ENCODE measurements around the gene HMG20B.

GRCh38 chr19:3523361-3524077 is 49.2 kb upstream of the HMG20B start:
- TF ChIP-seq RAD21 (IDR thresholded peaks at IDR 0.05 in 1 of 2, conservative IDR thresholded peaks at IDR 0.05 in 1 of 2; ENCODE audit: low read depth in 2 of 2, low read length in 2 of 2) (no peak), EP300 (IDR thresholded peaks at IDR 0.05; ENCODE audit: borderline replicate concordance in 1 of 2, low read depth in 2 of 2, low read length in 2 of 2) (no peak), TAF1 (IDR thresholded peaks at IDR 0.05; ENCODE audit: low read depth, low read length) (no peak), ZNF274 (IDR thresholded peaks at IDR 0.05; ENCODE audit: borderline replicate concordance, extremely low read depth, low read length) (no peak), CHD2 (IDR thresholded peaks at IDR 0.05; ENCODE audit: low read length) (no peak), CTCF (IDR thresholded peaks at IDR 0.05; ENCODE audit: control extremely low read depth in 1 of 3, insufficient read depth in 1 of 3, low read depth in 1 of 3, low read length in 3 of 3) (no peak), GABPA (IDR thresholded peaks at IDR 0.05; ENCODE audit: borderline replicate concordance, insufficient read depth, low read length) (no peak), TAF7 (optimal IDR thresholded peaks at IDR 0.05; ENCODE audit: borderline replicate concordance, low read depth, low read length) (no peak)
